Central memory CD4-positive, alpha-beta T cell (primary cell): Measurements from ENCODE around the gene TRIM39.
"Not testable (repeated sequence)": the region's sequence is repeated elsewhere in the genome, so short reads cannot be mapped to it uniquely, and the experiment has no call there.

Experiments
- DNase-seq: peaks from one replicate; pipeline ENCODE4 v3.0.0; 2022

The TRIM39 gene

DNA sequence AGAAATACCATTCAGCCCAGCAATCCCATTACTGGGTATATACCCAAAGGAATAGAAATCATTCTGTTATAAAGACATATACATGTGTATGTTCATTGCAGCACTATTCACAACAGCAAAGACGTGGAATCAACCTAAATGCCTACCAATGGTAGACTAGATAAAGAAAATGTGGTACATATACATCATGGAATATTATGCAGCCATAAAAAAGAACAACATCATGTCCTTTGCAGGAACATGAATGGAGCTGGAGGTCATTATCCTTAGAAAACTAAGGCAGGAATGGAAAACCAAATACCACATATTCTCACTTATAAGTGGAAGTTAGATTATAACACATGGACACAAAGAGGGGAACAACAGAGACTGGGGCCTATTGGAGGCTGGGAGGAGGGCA, 42.6 kb downstream of the TRIM39 start:
- not testable (repeated sequence) for DNase-seq

DNA sequence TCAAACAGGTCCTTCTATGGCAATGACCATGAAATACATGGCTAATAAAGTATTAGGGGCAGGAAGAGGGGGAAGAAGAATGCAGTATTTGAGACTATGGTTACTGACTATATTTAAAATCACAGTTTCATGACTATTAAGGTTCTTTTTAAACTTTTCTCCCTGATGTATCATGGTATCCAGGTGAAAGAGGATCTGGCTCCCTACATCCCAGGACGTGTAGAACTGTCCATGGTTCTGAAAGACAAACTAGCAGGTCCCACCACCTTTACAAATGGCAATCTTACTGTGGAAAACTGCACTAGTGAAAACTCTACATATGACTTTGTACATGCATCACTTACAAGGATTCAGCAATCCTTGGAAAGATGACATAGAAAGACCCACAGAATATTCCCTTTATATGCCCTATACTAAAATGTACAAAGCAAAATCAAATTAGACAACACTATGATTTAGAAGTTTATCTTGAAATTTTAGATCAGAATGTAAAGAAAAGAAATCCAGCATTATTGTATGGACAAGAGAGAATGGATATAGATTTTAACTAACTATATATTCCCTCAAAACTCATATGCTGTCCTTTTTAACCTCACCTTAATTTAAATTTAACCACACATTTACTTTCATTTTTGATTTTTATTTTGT, 51.7 kb downstream of the TRIM39 start:
- DNase-seq = no peak

DNA sequence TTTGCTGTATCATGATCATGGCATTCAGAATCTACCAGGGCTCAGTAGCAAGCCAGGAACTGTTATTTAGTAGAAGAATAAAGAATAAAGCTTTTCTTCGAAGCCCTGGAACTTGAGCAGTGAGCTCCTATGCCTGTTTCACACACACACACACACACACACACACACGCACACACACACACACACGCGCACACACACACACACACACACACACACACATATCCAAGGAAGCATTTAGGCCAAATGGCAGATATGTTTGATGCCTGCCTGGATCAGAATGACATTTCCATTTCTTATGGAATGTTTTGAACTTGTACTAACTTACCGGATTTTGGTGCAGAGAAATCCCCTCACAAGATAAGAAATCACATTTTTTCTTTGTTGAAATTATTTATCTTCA, 53.7 kb downstream of the TRIM39 start:
- DNase-seq = no peak

DNA sequence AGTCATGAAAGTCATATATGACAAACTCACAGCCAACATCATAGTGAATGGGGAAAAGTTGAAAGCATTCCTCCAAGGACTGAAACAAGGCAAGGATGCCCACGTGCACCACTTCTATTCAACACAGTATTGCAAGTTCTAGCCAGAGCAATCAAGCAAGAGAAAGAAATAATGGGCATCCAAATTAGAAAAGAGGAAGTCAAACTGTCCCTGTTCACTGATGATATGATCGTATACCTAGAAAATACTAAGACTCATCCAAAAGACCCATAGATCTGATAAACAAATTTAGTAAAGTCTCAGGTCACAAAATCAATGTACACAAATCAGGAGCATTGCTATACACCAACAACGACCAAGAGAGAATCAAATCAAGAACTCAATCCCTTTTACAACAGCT, 59.4 kb downstream of the TRIM39 start:
- no peak for DNase-seq

DNA sequence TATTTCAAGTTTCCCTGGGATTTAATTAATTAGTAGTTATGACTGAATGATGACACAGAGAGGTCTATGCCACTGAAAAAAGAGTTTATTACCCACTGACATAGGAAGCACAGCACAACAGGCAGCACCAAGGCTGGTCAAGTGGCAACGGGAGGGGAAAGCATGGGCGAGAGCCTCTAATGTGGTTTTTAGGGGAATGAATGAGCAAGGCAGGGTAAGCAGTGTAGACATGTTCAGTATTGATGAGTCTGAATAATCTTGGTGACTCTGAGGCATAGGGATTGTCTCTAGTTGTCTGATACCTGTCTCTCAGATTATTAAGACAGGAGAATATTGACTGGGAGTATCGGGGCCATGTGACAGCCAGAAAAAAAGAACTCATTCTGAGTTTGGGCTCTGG, 64.5 kb downstream of the TRIM39 start:
- DNase-seq = no peak
